ENCODE measurements around the gene TBL3.
"Not testable (repeated sequence)": the region's sequence is repeated elsewhere in the genome, so short reads cannot be mapped to it uniquely, and the experiment has no call there.

TBL3 gene

DNA sequence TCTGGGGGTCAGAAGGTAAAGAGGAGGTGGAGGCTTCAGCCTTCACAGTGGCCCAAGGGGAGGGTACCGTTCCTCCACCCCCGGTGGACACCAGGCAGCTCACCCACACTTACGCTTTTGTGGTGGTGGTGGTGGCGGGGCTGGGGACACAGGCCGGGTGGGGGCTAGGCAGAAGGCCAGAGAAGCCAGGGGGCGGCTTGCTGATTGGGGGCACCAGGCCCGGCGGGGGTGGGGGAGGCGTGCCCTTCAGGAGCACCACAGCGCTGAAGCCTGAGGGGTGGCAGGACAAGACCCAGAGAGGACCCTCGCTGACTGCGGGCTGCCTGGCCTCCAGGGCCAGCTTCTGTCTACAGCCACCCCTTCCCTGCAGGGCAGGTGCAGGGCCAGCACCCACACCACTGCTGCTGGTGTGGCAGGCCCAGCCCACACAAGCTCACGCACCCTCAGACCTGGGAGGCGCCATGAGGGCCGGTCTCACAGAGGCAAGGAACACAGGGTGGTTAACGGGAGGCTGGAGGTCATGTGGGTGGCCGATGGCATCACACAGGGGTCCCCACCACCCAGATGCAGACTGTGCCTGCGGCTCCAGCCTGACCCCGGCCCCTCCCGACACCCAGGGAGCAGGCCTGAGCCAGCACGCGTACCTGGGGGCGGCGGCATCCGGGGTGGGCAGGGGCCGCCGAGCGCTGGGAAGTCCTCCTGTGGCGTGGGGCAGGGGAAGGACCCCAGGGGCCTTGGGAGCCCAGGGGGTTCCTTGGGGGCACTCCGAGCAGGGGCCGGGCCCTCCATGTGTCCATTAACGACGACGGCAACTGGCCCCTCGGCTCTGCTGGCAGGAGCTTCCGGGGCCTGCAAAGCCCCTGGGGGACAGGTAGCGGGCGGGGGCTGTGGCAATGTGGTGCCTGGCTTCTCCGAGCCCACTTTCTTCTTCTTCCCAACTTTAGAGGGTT lies 27.3 kb downstream of the TBL3 start:
- no peak for DNase-seq (ENCODE audit: extremely low read depth in 1 of 2, low read depth in 1 of 2)

DNA sequence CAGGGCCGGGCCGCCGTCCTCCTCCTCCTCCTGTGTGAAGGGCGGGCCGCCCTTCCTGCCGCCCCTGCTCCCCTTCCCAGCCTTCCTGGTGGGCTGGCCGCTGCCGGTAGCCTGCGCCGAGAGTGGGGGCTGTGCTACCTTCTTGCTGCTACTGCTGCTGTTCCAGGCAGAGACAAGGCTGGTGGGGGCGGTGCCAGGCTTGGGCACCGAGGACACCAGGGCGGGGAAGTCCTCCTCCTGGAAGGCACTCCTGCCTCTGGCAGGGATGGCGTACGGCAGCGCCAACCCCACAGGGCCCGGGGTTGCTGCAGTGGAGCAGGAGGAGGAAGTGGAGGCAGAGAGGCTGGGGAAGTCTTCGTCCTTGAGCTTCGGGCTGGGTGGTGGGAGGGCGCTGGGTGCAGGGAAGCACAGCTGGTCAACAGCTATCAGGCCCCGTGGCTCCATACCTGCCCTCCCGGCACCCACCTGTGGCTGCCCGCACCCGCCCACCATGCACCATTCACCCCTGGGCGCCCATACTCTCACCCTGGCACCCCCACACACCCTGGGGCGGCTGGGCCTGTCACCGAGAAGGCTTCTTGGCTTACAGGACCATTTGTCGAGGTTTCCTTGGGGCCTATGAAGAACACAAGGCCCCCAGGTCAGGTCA lies 28.1 kb downstream of the TBL3 start:
- DNase-seq (ENCODE audit: extremely low read depth in 1 of 2, low read depth in 1 of 2): no peak

DNA sequence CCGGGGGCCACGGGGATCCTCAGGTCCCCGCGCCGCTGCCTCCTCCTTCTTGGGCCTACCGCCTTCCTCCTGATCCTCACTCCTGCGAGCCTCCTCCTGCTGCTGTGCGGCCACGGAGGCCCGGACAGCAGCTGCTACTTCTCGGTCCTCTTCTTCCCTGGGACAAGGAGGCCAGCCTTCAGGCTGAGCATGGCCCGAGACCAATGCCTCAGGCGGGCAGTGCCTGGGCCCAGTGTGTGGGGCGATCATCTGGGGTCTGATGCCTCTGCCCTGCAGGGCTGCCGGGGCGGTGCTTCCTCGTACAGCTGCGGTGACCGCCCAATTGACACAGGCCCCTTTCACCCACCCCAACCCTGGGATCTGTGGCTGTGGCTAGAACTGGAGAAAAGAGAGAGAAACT lies 29.2 kb downstream of the TBL3 start:
- DNase-seq (ENCODE audit: extremely low read depth in 1 of 2, low read depth in 1 of 2): no peak

DNA sequence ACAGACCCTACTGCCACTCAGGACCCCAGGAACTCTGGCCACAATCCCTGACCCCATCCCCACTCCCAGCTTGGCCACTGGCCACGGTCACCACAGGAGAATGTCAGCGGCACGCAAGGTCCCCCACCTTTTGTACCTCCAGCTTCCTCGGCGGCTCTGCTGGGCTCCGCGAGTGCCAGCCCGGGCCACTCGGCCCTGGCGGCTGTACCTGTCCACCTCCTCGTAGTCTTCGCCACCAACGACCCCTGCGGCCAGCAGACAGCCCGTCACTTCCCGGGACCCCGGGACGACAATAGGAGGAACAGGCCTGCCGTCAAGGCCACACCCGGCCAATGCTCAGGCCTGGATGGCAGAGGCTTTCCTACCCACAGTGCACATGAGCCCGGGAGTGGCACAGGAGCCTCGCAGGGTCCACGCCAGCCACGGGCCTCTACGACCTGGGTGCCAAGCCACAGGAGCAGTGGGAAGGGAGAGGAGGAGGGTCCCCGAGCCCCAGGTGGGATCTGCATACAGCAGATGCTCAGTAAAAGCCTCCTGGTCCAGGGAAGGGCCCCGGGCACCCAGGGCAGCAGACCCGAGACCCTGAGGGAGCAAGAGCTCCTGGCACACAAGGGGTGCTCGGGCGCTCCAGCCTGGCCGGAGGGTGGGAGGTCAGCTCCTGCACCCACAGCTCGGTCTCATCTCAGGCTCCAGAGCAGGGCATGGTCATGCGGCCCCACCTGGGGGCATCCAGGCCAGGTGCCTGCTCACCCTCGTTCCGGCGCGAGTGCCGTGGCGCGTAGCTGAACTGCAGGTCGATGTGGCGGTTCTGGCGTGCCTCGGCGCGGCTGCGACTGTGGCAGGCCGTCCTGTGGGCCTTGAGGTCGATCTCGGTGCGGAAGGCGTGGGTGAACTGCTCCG lies 29.9 kb downstream of the TBL3 start:
- DNase-seq (ENCODE audit: extremely low read depth in 1 of 2, low read depth in 1 of 2): no peak

DNA sequence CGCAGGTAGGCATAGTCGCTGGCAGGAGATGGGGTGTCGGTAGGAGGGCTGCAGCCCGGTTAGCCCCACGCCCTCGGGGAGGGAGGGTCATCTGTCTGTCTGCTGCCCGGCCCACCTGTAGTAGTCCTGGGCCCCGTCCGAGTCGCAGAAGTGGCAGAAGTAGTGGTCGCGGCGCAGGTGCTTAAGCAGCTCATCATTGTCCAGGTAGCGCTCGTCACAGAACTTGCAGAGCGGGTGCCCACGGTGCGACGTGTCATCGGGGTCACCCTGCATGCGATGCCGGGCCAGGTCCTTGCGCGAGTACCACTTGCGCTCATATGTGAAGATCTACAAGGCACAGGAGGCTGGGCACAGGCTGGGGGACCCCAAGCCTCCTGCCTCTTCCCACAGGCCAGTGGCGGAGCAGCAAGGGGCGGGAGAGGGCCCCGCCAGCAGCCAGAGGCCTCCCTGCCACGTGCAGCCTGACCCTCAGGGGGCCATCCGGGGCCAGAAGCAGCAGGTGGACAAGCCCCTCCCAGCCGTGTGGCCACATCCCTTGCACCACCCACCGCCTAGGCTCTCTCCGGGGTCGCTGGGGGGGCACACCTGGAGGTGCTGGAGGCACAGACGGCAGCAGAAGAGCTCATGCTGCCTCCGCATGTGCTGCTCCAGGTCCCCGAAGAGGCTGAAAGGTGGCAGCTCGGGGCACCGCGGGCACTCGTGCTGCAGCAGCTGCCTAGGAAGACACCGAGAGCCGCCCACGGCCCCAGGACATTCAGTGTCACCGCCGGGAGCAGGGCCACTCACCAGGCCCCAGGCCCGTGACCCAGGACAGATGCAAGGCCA lies 30.8 kb downstream of the TBL3 start:
- no peak for DNase-seq (ENCODE audit: extremely low read depth in 1 of 2, low read depth in 1 of 2)

DNA sequence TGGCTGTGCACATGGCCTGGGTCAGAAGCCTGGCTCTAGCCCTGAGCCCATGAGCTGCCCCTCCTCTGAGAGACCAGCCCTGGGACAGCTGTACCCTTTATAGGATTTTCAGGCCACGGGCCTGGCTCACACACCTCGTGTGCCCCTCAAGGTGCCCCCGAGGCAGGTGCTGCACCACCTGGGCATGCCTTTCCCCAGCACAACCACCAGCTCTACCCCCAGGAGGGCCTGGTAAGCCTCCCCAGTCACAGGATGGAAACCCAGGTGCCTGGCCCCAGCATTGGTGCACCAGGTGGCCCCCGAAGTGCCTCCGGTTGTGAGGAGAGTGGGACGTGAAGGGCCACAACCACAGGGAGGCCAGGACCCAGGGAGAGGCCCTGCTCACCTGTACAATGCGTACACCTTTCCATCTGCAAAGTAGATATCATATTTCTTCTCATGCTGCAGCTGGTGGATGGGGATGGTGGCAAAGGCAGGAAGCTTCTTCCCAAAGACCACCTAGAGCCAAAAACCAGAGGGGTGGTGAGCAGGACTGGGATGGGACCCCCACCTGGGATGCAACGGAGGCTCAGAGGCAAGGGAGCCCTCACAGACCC lies 31.5 kb downstream of the TBL3 start:
- no peak for DNase-seq (ENCODE audit: extremely low read depth in 1 of 2, low read depth in 1 of 2)

DNA sequence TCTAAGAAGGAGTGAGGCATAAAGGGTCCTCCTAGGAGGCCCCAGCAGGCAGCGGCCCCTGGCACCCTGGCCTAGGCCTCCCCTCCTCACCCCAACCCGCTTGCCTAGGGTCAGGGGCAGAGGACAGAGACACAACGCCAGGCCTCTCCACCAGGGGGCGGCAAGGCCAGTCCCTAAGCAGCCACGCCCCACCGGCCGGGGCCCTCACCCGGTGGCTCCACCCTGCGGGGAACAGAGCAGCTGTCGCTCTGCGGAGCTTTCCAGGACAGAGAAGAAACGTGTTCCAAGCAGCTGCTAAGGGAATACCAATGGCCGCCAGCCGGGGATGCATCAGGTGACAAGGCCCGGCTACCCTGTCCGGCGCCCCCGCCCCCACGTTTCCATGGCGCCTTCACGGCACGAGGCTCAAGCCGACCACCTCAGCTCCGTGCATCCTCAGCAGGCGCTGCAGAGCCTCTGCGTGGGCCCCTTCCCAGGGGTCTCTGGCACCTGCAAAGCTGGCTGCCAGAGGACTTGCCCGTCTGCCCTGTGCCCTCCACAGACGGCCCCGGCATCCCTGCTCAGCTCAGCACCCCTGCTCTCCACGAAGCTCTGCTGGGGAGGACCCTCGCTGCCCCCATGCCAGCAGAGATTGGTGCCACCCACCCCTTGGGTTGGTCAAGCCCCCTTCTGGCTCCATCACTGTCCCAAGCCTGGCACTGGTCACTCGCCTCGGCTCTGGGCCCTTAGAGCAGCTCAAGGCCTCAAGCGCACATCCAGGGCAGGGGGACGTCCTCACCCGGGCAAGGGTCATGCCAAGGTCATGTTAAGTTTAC lies 32.2 kb downstream of the TBL3 start:
- peak; percentile 77 to 82 for DNase-seq (ENCODE audit: extremely low read depth in 1 of 2, low read depth in 1 of 2)

DNA sequence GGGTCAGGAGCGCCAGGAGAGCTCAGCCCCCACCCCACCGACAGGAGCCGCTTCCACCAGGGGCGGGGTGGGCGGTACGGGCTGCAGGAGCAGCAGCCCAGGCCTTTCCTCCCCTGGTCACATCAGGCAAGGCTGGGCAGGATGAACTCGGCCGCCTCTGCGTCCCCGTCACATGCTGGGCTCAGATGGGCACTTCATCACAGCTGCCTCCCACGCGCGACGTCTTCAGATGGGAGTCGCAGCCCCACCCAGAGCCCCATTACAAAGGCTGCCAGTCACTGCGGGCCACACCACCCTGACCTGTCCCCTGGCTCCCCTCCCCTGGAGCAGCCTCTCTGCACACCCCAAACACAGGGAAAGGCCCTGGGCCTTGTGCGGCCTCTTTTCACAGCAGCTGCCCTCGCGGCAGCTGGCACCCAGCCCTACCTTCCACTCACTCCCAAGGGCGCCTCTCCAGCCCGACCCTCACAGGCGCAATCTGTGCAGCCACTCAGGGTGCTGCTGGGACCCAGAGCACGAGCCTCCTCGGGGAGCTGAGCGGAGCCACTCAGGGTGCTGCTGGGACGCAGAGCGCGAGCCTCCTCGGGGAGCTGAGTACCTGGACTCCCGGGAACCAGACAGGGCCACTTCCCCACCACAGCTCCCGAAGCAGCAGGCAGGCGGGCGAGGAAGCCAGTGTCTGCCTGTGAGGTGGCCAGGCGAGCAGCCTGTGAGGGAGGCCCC lies 33.1 kb downstream of the TBL3 start:
- DNase-seq (ENCODE audit: extremely low read depth in 1 of 2, low read depth in 1 of 2): no peak

DNA sequence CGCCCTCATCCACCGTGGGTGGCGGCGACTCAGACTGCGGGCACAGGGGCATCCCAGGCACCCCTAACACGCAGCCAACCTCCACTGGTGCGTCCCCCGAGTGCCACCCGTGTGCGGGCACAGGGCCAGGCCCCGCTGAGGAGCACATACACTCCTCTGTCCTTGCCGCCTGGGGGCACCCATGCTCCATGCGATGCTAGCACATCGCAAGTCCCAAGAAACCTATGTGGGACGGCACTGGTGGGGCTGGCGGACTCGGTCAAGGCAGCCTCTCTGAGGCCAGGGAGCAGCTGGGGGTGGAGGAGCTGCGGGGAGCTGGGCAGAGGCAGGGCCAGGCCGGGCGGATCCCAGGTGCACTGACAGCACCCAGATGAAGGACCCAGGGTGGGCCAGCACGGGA lies 33.8 kb downstream of the TBL3 start:
- DNase-seq (ENCODE audit: extremely low read depth in 1 of 2, low read depth in 1 of 2): no peak

DNA sequence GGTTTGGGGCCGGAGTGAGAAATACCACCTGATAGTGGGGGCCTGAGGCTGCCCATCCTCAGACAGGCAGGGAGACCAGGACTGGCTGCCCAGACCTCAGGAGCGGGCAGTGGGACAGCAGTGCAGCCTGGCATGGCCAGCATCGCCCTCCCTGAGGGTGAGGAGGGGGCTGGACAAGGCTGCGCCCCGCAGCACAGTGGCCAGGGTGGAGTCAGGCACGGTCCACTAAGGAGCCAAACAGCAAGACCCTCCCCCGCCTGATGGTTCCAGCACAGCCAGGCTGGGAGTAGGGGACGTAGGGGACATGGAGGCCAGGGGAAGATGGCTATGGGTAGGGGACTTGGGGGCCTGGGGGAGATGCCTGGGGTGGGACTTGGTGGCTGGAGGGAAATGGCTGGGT lies 34.5 kb downstream of the TBL3 start:
- DNase-seq (ENCODE audit: extremely low read depth in 1 of 2, low read depth in 1 of 2): no peak

DNA sequence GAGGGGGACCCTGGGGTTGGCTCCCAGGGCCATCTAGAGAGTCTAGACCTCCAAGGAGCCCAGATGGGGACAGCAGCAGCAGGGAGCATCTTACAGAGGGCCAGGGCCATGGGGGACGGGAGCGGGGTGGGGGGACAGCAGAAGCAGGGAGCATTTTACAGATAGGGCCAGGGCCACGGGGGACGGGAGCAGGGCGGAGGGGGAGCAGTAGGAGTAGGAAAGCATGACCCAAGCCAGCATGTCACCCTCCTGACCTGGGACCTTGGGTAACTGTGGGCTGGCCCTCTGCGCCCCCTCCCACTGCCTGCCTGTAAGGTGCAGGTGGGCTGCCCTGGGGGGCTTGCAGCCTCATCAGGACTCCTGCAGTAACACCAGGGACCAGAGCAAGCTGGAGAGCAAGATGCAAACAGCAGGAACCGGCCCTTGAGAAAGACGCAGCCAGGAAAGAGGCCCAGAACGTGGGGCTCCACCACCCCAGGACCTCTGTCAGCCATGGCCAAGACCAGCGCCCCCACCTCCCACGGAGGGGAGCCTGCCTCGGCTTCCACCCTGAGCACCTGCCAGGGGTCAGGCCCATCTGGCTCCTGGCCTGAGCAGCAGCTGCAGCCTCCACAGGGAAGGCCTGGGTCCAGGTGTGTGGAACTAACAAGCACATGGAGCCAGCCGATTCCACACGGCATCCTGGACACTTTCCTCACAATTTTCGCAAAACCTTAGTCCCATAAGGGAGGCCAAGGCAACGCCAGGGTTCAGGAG lies 35.4 kb downstream of the TBL3 start:
- DNase-seq (ENCODE audit: extremely low read depth in 1 of 2, low read depth in 1 of 2): no peak

DNA sequence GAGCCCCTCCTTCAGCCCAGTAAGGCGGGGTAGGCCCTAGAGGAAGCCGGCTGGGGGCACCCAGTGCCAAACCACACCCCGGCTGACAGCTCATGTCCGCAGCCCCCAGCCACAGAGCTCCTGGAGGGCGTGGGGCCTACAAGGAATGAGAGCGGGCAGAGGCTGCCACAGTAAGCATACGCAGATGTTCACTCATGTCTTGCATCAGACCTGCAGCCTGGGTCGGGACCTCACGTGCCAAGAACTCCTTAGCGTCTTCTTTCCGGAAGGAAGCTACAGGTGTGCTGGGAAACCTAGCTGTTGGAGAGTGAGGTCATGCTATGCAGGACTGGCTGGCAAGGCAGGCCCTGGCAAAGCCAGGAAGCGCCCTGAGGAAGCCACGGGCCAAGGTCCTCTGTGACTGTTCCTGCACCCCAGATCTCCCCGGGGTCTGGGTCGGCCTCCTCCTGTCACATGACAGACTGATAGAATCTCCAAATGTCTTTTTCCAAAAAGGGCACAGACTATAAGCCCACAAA lies 36.2 kb downstream of the TBL3 start:
- DNase-seq (ENCODE audit: extremely low read depth in 1 of 2, low read depth in 1 of 2): no peak

DNA sequence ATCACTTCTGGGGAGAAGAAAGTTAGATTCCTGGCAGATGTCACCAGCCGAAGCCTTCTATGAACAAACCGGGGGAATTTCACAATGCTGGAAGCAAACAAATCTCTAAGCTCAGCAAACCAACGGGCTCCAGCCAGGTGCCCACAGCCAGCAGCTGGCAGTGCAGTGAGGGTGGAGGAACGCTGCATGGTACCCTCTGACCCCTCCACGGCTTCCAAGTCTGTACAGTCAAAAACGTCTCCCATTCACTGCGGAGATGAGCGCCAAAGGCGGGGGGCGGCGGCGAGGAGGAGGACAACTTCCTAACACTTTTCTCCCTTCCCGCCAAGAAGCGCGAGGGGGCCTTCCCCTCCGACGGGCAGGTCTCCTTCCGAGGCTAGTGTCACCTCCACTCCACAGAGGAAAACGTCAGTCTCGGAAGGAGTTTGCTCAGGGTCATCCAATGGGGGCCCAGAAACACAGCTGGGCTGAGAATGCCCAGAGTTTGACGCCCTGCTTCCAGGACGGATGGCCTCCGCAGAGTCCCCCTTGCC lies 36.8 kb downstream of the TBL3 start:
- no peak for DNase-seq (ENCODE audit: extremely low read depth in 1 of 2, low read depth in 1 of 2)

DNA sequence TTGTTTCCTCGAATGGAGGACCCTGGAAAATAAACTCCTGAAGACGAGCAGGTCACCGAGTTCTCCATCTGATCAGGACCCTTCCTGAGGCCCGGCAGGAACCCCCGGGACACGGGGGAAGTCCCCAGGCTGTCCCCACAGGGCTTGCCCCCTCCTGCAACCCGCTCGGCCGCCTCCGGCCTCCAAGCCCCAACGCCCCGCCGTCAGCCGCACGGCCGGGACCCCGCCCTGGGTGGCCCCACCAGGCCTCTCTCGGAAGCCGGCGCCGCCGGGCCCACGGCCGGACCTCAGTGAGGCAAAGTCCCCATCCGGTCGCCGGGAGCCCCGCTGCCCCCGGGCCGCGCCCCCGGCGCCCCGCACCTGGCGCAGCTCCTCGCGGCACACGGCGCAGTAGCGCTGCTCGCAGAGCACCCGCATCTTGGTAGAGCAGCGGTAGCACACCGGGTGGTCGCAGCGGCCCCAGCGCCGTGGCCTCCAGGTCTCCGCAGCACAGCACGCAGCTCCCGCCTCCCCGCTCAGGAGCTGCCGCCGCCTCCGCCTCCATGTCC lies 37.4 kb downstream of the TBL3 start:
- no peak for DNase-seq (ENCODE audit: extremely low read depth in 1 of 2, low read depth in 1 of 2)

DNA sequence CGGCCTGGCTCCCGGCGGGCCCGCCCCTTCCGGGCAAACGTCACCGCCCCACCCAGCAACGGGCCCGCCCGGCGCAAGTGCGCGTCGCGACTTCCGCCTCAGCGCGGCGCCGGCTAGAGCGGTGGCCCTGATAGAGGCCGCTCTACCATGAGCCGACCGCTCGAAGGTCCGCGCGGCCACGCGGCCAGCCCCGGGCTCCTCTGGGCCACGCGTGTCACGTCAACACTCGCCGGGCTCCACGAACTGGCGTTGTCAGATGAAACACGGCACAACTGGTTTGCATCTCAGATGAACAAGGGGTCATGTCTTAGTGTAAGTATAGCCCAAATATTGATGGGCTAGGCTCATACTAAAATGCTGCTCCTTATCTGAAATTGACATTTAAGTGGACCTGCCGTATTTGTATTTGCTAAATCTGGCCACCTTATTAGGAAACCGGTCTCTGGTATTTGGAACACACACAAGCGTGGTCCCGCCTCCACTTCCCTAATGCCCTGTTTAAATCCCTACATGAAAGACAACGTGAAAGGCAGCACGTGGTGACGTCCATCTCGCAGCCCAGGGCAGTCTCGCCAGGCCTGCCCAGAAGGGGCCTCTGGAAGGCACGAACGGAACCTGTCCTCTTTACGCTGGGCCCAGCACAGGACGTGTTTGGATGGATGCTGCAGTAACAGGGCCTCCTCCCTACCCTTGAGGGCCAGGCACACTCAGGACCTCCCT lies 38.1 kb downstream of the TBL3 start, which contains the start of gene ZNF598:
Gene ZNF598, minus strand, starts transcription at position 31 of the 720 bp plus-strand sequence.
- DNase-seq (ENCODE audit: extremely low read depth in 1 of 2, low read depth in 1 of 2): peak in 1 of 2 donors; percentile 69

DNA sequence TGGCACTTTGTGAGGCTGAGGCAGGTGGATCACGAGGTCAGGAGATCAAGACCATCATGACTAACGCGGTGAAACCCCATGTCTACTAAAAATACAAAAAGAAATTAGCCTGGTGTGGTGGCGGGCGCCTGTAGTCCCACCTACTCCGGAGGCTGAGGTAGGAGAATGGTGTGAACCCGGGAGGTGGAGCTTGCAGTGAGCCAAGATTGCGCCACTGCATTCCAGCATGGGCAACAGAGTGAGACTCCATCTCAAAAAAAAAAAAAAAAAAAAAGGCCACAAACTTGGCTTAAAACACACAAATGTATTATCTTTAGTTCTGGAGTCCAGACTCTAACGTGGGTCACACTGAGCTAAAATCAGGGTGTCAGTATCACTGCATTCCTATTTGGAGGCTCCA lies 39.9 kb downstream of the TBL3 start:
- DNase-seq (ENCODE audit: extremely low read depth in 1 of 2, low read depth in 1 of 2): not testable (repeated sequence)
